Urinary bladder (tissue), 4 donors: ENCODE data around the gene ATP1B3. TPM values are rescaled to one million over a fixed set of nuclear protein-coding genes. Genes with fewer than 3 reads are reported as not detected.
"Not testable (repeated sequence)": the region's sequence is repeated elsewhere in the genome, so short reads cannot be mapped to it uniquely, and the experiment has no call there.

Experiments used
- DNase-seq: peaks from one replicate; pipeline ENCODE4 v3.0.0-alpha.2; 2015; ENCODE audit errors: extremely low spot score
- H3K27ac ChIP-seq: one replicate; pipeline ENCODE4 v1.5.1; 2013; ENCODE audit warnings: low read depth, mild to moderate bottlenecking, moderate library complexity
- H3K36me3 ChIP-seq: one replicate; pipeline ENCODE4 v1.6.1; 2013; ENCODE audit warnings: mild to moderate bottlenecking, moderate library complexity; ENCODE audit not compliant: insufficient read depth
- H3K4me1 ChIP-seq: one replicate; pipeline ENCODE4 v1.6.1; 2013; ENCODE audit warnings: mild to moderate bottlenecking, moderate library complexity; ENCODE audit not compliant: insufficient read depth
- H3K4me3 ChIP-seq: one replicate; pipeline ENCODE4 v1.5.1; 2013; ENCODE audit warnings: low read depth, low read length
- WGBS: extraction: QIAGEN DNeasy Blood & Tissue Kit; methylation state at CpG from one replicate; pipeline ENCODE4 v1.1.7; 2013; 5-methylcytosine and 5-hydroxymethylcytosine counted together
- polyA plus RNA-seq: library from polyadenylated mRNA; stranded (reverse); fragments of 200-250 nt; gene quantifications from one replicate; pipeline ENCODE4 v1.2.3, GENCODE V29; 2013
- total RNA-seq: library from RNA; depleted of rRNA; stranded (reverse); fragments of >200 nt; gene quantifications from one replicate; pipeline ENCODE4 v1.2.3, GENCODE V29; 2014
- donor health status: healthy with polysubstance abuse.
- donor health status: healthy.

ATP1B3 gene
- total and polyA plus RNA-seq, 2 donors: 21.8 to 75.8 TPM

GRCh38 chr3:141870091-141870687 is 6.3 kb upstream of the ATP1B3 start:
- DNase-seq: no peak
- Histone ChIP-seq H3K27ac (no peak overlapping the region), H3K4me1 (no peaks in the 10 kb centered on the region), H3K36me3 (no peaks in the 10 kb centered on the region), H3K4me3 (no peak overlapping the region)
- WGBS: 81% methylated on average over 6 of the region's 6 CpGs

DNA sequence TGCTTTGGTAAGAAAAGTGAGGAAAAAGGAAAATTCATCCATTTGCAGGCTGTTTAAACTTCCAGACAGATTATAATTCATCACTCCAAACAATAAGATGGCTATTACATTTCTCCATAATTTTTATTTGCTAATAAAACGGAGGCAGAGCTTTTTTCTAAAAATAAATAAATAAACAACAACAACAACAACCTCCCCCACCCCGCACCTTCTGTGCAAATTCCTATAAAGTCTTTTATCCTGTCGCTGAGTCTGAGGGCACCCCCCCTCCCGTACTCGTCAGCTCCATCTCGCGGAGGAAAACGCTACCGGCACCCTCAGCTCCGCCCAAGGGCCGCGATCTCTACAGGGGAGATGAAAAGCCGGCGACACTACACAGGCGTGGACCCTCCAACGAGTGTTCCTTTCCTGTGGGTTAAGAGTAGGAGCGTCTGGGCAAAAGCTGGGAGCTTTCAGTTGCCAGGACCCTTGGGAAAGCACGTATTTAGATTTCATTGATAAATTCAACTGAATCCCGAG is 1.0 kb upstream of the ATP1B3 start:
- WGBS: under 1% methylated on average over 19 of the region's 19 CpGs
- peak overlapping the region; percentile 94 for H3K4me3 ChIP-seq
- H3K4me1 ChIP-seq: no peaks in the 10 kb centered on the region
- H3K27ac ChIP-seq: peak overlapping the region; percentile 99
- no peaks in the 10 kb centered on the region for H3K36me3 ChIP-seq
- peak; percentile 67 for DNase-seq

- WGBS: under 1% methylated on average over 42 of the region's 42 CpGs
- Histone ChIP-seq H3K4me1 (no peaks in the 10 kb centered on the region), H3K27ac (peak overlapping the region; percentile 99), H3K4me3 (peak overlapping the region; percentile 94), H3K36me3 (no peaks in the 10 kb centered on the region)
- DNase-seq: peak; percentile 7
These were observed 506 bp upstream of the ATP1B3 start for GRCh38 chr3:141875893-141876380.

GRCh38 chr3:141876891-141877621 is 613 bp downstream of the ATP1B3 start:
- peak overlapping the region; percentile 94 for H3K4me3 ChIP-seq
- no peak for DNase-seq
- H3K27ac ChIP-seq: peak overlapping the region; percentile 95
- H3K4me1 ChIP-seq: no peaks in the 10 kb centered on the region
- WGBS: under 1% methylated on average over 76 of the region's 76 CpGs
- H3K36me3 ChIP-seq: no peaks in the 10 kb centered on the region

GRCh38 chr3:141877911-141878310 is 1.5 kb downstream of the ATP1B3 start:
- no peaks in the 10 kb centered on the region for H3K4me1 ChIP-seq
- H3K4me3 ChIP-seq: peak overlapping the region; percentile 28
- no peak for DNase-seq
- H3K36me3 ChIP-seq: no peaks in the 10 kb centered on the region
- 32% methylated on average over 3 of the region's 3 CpGs for WGBS
- peak overlapping the region; percentile 2 for H3K27ac ChIP-seq

DNA sequence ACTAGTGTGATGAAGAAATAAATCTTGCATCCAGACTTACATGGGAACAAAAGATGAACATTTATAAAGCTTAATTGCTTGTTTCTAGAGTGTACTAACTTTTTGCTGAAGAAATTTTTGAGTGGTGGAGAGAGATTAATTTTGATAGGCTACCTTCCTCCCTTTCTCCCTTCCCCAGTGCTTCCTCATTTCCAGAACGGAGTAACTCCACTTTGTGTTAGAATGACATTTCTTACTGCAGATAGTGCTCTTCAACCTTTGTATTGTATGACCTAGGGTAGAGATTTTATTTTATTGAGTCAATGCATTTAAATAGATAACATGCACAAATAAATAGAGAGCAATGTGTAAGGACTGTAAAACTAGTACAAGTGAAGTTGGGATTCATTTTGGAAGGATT is 1.9 kb downstream of the ATP1B3 start:
- 59% methylated on average over 1 of the region's 1 CpG for WGBS
- Histone ChIP-seq H3K36me3 (no peaks in the 10 kb centered on the region), H3K27ac (no peak overlapping the region), H3K4me3 (peak overlapping the region; percentile 28), H3K4me1 (no peaks in the 10 kb centered on the region)
- DNase-seq: no peak

DNA sequence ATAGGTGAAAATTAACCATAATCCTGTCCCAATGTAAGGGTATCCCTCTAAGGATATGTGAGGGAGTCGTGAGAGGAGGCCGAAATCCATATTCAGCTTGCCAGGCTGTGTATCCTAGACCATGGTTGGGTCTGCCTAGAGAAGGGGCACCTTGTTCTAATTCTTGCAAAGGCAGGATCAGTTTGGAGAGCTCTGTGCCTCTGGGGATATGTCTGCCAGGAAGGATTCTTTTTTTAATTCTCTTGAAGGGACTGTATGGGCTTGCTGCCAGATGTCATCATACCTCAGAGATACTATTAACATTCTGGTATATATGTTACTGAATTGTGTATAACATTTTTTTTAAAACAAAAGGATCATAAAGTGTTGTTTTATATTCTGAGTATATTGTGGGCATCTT is 2.4 kb downstream of the ATP1B3 start:
- H3K36me3 ChIP-seq: no peaks in the 10 kb centered on the region
- 91% methylated on average over 2 of the region's 2 CpGs for WGBS
- DNase-seq: no peak
- H3K4me3 ChIP-seq: no peak overlapping the region
- no peaks in the 10 kb centered on the region for H3K4me1 ChIP-seq
- no peak overlapping the region for H3K27ac ChIP-seq

GRCh38 chr3:141881702-141882101 is 5.3 kb downstream of the ATP1B3 start:
- no peaks in the 10 kb centered on the region for H3K36me3 ChIP-seq
- H3K27ac ChIP-seq: no peak overlapping the region
- no peak for DNase-seq
- WGBS: 94% methylated on average over 4 of the region's 4 CpGs
- H3K4me1 ChIP-seq: no peaks in the 10 kb centered on the region
- no peak overlapping the region for H3K4me3 ChIP-seq

DNA sequence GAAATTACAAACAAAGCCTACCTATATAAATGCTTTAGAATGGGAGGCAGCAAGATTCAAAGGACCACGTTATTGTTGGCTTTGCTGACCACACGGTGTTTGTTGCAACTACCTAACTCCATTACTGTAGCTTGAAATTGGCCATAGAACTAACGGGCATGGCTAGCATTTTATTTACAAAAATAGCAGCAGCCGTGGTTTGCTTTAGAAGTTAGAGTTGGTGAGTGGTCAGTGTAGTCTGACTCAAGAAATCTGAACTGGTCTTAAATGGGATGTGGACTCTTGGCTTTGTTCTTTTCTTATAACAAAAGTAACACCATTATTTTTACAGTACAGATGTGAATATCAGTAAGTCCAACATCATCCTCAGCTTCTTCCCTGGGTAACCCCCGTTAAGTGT is 10.6 kb downstream of the ATP1B3 start:
- no peak overlapping the region for H3K4me3 ChIP-seq
- WGBS: 96% methylated on average over 5 of the region's 5 CpGs
- H3K27ac ChIP-seq: no peak overlapping the region
- no peak for DNase-seq
- H3K36me3 ChIP-seq: no peaks in the 10 kb centered on the region
- no peaks in the 10 kb centered on the region for H3K4me1 ChIP-seq

DNA sequence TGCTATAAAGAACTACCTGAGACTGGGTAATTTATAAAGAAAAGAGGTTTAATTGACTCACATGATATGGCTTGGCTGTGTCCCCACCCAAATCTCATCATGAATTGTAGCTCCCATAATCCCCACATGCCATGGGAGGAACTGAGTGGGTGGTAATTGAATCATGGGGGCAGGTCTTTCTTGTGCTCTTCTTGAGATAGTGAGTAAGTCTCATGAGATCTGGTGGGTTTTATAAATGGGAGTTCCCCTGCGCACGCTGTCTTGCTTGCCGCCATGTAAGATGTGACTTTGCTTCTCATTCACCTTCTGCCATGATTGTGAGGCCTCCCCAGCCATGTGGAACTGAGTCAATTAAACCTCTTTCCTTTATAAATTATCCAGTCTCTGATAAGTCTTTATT is 12.1 kb downstream of the ATP1B3 start:
- not testable (repeated sequence) for H3K27ac ChIP-seq, H3K4me3 ChIP-seq, H3K36me3 ChIP-seq, DNase-seq, H3K4me1 ChIP-seq
- over 99% methylated on average over 3 of the region's 3 CpGs for WGBS

GRCh38 chr3:141894524-141895176 is 18.2 kb downstream of the ATP1B3 start:
- no peak for DNase-seq
- H3K4me1 ChIP-seq: no peaks in the 10 kb centered on the region
- 72% methylated on average over 5 of the region's 5 CpGs for WGBS
- H3K36me3 ChIP-seq: no peaks in the 10 kb centered on the region
- H3K4me3 ChIP-seq: no peak overlapping the region
- no peak overlapping the region for H3K27ac ChIP-seq

DNA sequence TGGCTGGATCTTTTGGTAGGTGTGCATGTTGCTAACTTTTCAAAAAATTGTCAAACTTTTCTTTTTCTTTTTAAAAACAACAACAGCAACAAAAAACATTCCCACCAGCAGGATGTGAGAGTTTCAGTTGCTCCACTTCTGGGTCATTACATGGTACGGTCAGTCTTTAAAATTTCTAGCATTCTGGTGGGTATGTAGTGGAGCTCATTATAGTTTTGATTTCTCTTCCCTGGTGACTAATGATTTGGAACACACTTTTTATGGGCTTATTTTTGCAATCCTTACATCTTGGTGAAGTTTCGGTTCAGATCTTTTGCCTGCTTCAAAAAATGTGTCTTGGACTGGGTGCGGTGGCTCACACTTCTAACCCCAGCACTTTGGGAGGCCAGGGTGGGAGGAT is 19.3 kb downstream of the ATP1B3 start:
- DNase-seq: no peak
- no peaks in the 10 kb centered on the region for H3K36me3 ChIP-seq
- no peak overlapping the region for H3K27ac ChIP-seq
- 96% methylated on average over 3 of the region's 3 CpGs for WGBS
- H3K4me3 ChIP-seq: no peak overlapping the region
- no peaks in the 10 kb centered on the region for H3K4me1 ChIP-seq

DNA sequence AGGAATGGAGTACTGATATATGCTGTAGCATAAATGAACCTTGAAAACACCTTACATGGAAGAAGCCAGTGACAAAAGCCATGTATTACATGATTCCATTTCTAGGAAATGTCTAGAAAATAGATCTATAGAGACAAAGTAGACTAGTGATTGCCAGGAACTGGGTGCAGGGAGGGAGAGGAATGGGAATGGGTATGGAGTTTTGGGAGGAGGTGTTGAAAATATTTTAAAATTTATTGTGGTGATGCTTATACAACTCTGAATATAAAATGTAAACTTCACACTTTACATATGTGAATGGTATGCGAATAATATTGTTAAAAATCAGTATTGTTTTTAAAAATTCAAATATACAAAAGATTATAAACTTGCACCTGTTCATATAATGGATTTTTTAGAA is 22.5 kb downstream of the ATP1B3 start:
- no peak for DNase-seq
- Histone ChIP-seq H3K4me3 (no peak overlapping the region), H3K36me3 (no peaks in the 10 kb centered on the region), H3K4me1 (no peaks in the 10 kb centered on the region), H3K27ac (no peak overlapping the region)
- WGBS: 99% methylated on average over 1 of the region's 1 CpG

DNA sequence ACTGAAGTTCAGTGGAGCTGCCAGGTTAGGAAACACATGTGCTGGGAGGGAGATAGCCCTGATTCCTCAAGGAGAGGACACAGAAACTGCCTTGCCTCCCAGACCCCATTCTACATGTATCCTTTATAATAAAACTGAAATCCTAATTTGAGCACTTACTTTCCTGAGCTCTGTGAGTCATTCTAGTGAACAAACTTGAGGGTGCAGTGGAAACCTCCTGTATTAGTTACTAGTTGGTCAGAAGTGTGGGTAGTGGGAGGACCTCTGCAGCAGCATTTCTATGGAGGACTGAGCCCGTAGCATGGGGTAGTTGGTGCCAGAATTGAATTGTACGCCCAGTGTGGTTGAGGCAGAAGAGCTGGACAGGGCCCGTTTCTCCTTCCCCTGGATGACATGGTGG is 23.9 kb downstream of the ATP1B3 start:
- H3K4me1 ChIP-seq: no peaks in the 10 kb centered on the region
- WGBS: 98% methylated on average over 3 of the region's 3 CpGs
- H3K36me3 ChIP-seq: no peaks in the 10 kb centered on the region
- no peak for DNase-seq
- no peak overlapping the region for H3K27ac ChIP-seq
- no peak overlapping the region for H3K4me3 ChIP-seq
